NCI-H69 (cell line): ENCODE data around the gene RETREG3.
"Not testable (repeated sequence)": the region's sequence is repeated elsewhere in the genome, so short reads cannot be mapped to it uniquely, and the experiment has no call there.

Experiments
- DNase-seq: peaks from one replicate; lab custom pipeline; 2025; lab: John Stamatoyannopoulos, UW

Gene RETREG3

GRCh38 chr17:42609182-42609813 lies at the start of gene RETREG3, which contains the start of gene TUBG1:
Gene RETREG3 (minus strand): TSS chr17:42609374. CDS start chr17:42609324, 50 bp downstream.
Gene TUBG1 (plus strand): TSS chr17:42609683. CDS start chr17:42609738, 55 bp downstream.
- DNase-seq = peak; percentile 100

- DNase-seq = no peak
Observed at GRCh38 chr17:42657824-42658588, 48.8 kb upstream of the RETREG3 start.

GRCh38 chr17:42655528-42655927 lies 46.4 kb upstream of the RETREG3 start:
- DNase-seq = no peak

GRCh38 chr17:42653179-42654124 lies 44.3 kb upstream of the RETREG3 start:
- no peak for DNase-seq

- no peak for DNase-seq
Observed at GRCh38 chr17:42651392-42651791, 42.2 kb upstream of the RETREG3 start.

- no peak for DNase-seq
Observed at GRCh38 chr17:42647778-42648177, 38.6 kb upstream of the RETREG3 start.

GRCh38 chr17:42642336-42642735 lies 33.2 kb upstream of the RETREG3 start:
- peak; percentile 44 for DNase-seq

- no peak for DNase-seq
Observed at GRCh38 chr17:42640121-42640520, 30.9 kb upstream of the RETREG3 start.

- DNase-seq = no peak
Observed at GRCh38 chr17:42639525-42640113, 30.4 kb upstream of the RETREG3 start.

GRCh38 chr17:42632949-42633444 lies 23.8 kb upstream of the RETREG3 start:
- no peak for DNase-seq

- no peak for DNase-seq
Observed at GRCh38 chr17:42629411-42630009, 20.3 kb upstream of the RETREG3 start.

- DNase-seq = not testable (repeated sequence)
Observed at GRCh38 chr17:42627032-42627764, 18.0 kb upstream of the RETREG3 start.

GRCh38 chr17:42623732-42624596 lies 14.8 kb upstream of the RETREG3 start:
- DNase-seq = peak; percentile 62

GRCh38 chr17:42623271-42623670 lies 14.1 kb upstream of the RETREG3 start:
- no peak for DNase-seq

- DNase-seq = not testable (repeated sequence)
Observed at GRCh38 chr17:42621987-42622386, 12.8 kb upstream of the RETREG3 start.

- peak; percentile 67 for DNase-seq
Observed at GRCh38 chr17:42618442-42619150, 9.4 kb upstream of the RETREG3 start.

- DNase-seq = peak; percentile 48
Observed at GRCh38 chr17:42617956-42618431, 8.8 kb upstream of the RETREG3 start.

- DNase-seq = no peak
Observed at GRCh38 chr17:42613699-42614295, 4.6 kb upstream of the RETREG3 start.
